ENCODE results near the gene KLRF2. TPM values are rescaled to one million over a fixed set of nuclear protein-coding genes. Genes with fewer than 3 reads are reported as not detected.

The KLRF2 gene
- polyA plus RNA-seq, 3 donors: not detected

DNA sequence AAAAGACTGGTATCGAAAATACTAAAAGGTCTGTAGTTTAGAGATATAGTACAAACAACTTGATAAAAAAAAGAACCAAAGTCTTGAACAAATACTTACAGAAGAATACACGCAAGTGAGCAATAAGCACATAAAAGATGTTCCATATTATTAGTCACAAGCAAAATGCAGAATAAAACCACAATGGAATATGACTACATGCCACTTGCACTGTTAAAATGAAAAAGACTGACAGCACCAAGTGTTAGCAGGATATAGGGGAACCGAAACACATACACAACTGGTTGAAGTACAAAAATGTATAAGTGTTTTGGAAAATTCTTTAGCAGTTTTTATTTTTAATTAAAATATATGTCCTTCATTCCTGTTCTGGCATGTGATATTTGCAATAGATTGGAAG lies 47.3 kb downstream of the KLRF2 start:
- Histone ChIP-seq H3K4me3 (replicated peaks in 1 of 3; ENCODE audit: low read depth in 2 of 3, low read length in 3 of 3) (no peak overlapping the region), H3K79me2 (ENCODE audit: insufficient read depth, low read length) (no peaks in the 10 kb centered on the region), H3K27me3 (ENCODE audit: control insufficient read depth in 2 of 2, insufficient read depth in 2 of 2, low read length in 2 of 2) (no peaks in the 10 kb centered on the region), H3K4me1 (ENCODE audit: control insufficient read depth in 1 of 2, insufficient read depth in 2 of 2, low read length in 2 of 2) (peaks cover 0 to 8% of the 10 kb centered on the region in 2 donors), H3K9ac (ENCODE audit: insufficient read depth, low read length, poor library complexity, severe bottlenecking) (no peak overlapping the region), H4K20me1 (ENCODE audit: insufficient read depth, low read length) (no peaks in the 10 kb centered on the region), H3K9me3 (replicated peaks in 1 of 2; ENCODE audit: control insufficient read depth in 1 of 2, insufficient read depth in 1 of 2, low read length in 2 of 2) (no peaks in the 10 kb centered on the region), H3K36me3 (replicated peaks in 1 of 2; ENCODE audit: control insufficient read depth in 1 of 2, insufficient read depth in 2 of 2, low read length in 2 of 2) (no peaks in the 10 kb centered on the region), H3K4me2 (replicated peaks; ENCODE audit: extremely low read depth, low read length, poor library complexity, severe bottlenecking) (no peak overlapping the region), H2AFZ (ENCODE audit: insufficient read depth, low read depth, low read length, poor library complexity, severe bottlenecking) (no peak overlapping the region), H3K27ac (ENCODE audit: low read depth in 1 of 2, low read length in 2 of 2) (no peak overlapping the region)
- WGBS (ENCODE audit: insufficient coverage): no CpG with 5 or more reads among the region's 3 CpGs
- TF ChIP-seq, protein P1, sequence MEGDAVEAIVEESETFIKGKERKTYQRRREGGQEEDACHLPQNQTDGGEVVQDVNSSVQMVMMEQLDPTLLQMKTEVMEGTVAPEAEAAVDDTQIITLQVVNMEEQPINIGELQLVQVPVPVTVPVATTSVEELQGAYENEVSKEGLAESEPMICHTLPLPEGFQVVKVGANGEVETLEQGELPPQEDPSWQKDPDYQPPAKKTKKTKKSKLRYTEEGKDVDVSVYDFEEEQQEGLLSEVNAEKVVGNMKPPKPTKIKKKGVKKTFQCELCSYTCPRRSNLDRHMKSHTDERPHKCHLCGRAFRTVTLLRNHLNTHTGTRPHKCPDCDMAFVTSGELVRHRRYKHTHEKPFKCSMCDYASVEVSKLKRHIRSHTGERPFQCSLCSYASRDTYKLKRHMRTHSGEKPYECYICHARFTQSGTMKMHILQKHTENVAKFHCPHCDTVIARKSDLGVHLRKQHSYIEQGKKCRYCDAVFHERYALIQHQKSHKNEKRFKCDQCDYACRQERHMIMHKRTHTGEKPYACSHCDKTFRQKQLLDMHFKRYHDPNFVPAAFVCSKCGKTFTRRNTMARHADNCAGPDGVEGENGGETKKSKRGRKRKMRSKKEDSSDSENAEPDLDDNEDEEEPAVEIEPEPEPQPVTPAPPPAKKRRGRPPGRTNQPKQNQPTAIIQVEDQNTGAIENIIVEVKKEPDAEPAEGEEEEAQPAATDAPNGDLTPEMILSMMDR (IDR thresholded peaks at IDR 0.05): no peak
- DNase-seq: no peak
- H3K9me3 Mint-ChIP-seq: peaks cover 0 to 3% (median 0%) of the 10 kb centered on the region in 7 donors
- no peak overlapping the region for H3K27ac Mint-ChIP-seq
- no peaks in the 10 kb centered on the region for H3K36me3 Mint-ChIP-seq
- H3K27me3 Mint-ChIP-seq (ENCODE audit: low read depth in 3 of 3): peaks cover 0 to 1% (median 0%) of the 10 kb centered on the region in 3 donors
- no peak overlapping the region for H3K4me3 Mint-ChIP-seq
- peaks cover 16% of the 10 kb centered on the region for H3K4me1 Mint-ChIP-seq
- intact Hi-C loops (cut with micrococcal nuclease): loop anchor here (5.0 to 10.0 kb wide), 3 partner anchors 111 to 184 kb away; no protein-coding TSS in a partner anchor

DNA sequence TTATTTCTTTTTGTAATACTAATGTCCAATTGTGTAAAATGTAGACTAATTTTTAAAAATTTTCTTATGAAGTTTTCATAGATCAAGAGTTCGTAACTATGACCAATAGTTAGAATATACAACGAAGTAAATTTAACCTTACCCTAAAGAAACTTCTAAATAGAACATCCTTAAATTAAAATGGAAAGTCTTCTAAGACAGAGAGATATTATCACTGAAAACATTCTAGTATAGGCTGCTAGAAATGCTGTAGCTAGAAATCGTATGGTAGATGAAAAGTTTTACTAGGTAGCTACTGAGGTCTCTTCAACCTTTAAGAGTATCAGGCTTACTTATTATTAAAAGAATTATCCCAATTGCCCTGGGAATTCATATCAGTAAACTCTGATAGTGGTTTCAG lies 50.0 kb downstream of the KLRF2 start:
- Mint-ChIP-seq H3K36me3 (peaks cover 0 to 11% of the 10 kb centered on the region in 2 donors), H3K4me1 (peaks cover 15% of the 10 kb centered on the region), H3K27ac (no peak overlapping the region), H3K4me3 (no peak overlapping the region), H3K27me3 (ENCODE audit: low read depth in 3 of 3) (peaks cover 0 to 4% (median 0%) of the 10 kb centered on the region in 3 donors), H3K9me3 (no peaks in the 10 kb centered on the region)
- TF ChIP-seq, protein P1 (IDR thresholded peaks at IDR 0.05): no peak
- H3K36me3 ChIP-seq (replicated peaks in 1 of 2; ENCODE audit: control insufficient read depth in 1 of 2, insufficient read depth in 2 of 2, low read length in 2 of 2): no peaks in the 10 kb centered on the region
- no peak overlapping the region for H3K4me2 ChIP-seq (replicated peaks; ENCODE audit: extremely low read depth, low read length, poor library complexity, severe bottlenecking)
- H2AFZ ChIP-seq (ENCODE audit: insufficient read depth, low read depth, low read length, poor library complexity, severe bottlenecking): no peak overlapping the region
- no peaks in the 10 kb centered on the region for H3K79me2 ChIP-seq (ENCODE audit: insufficient read depth, low read length)
- H3K9ac ChIP-seq (ENCODE audit: insufficient read depth, low read length, poor library complexity, severe bottlenecking): no peak overlapping the region
- WGBS (ENCODE audit: insufficient coverage): no CpG with 5 or more reads among the region's 3 CpGs
- H4K20me1 ChIP-seq (ENCODE audit: insufficient read depth, low read length): no peaks in the 10 kb centered on the region
- intact Hi-C loops (cut with micrococcal nuclease): loop anchor here in 1 of 2 donors (5.0 kb wide), 1 partner anchor 179 kb away; no protein-coding TSS in a partner anchor
- no peak for DNase-seq
- no peaks in the 10 kb centered on the region for H3K9me3 ChIP-seq (replicated peaks in 1 of 2; ENCODE audit: control insufficient read depth in 1 of 2, insufficient read depth in 1 of 2, low read length in 2 of 2)
- H3K27ac ChIP-seq (ENCODE audit: low read depth in 1 of 2, low read length in 2 of 2): no peak overlapping the region
- no peak overlapping the region for H3K4me3 ChIP-seq (replicated peaks in 1 of 3; ENCODE audit: low read depth in 2 of 3, low read length in 3 of 3)
- H3K4me1 ChIP-seq (ENCODE audit: control insufficient read depth in 1 of 2, insufficient read depth in 2 of 2, low read length in 2 of 2): peaks cover 0 to 9% of the 10 kb centered on the region in 2 donors
- H3K27me3 ChIP-seq (ENCODE audit: control insufficient read depth in 2 of 2, insufficient read depth in 2 of 2, low read length in 2 of 2): no peaks in the 10 kb centered on the region

Measured in CD14-positive monocyte (primary cell).